GM18502 (cell line): ENCODE measurements around the gene SPOCK1.

Experiments used
- ATAC-seq: cut with Tn5 transposase; IDR thresholded peaks from one replicate; pipeline ENCODE4 v1.9.1; 2021; ENCODE audit warnings: mild to moderate bottlenecking; ENCODE audit not compliant: unreplicated experiment, poor library complexity

SPOCK1 gene

GRCh38 chr5:137450759-137451158 is 48.4 kb downstream of the SPOCK1 start:
- ATAC-seq: no peak

DNA sequence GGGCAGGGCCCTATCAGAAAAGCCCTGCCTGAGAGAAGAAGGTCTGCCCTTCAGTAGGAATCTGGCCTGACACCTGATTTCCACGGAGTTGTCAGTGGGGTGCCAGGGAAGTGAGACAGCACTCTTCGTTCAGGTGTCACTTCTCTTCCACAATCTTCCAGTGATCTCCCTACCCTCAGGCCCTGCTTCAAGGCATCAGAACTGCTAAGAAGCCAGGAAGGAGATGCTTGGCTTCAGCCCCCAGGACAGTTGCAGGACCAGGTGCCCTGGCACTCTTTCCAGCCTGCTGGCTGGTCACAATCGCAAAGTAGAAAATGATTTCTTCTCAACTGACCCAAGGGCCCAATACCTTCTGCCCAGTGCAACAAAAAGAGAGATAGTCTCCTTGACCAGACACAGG is 50.3 kb downstream of the SPOCK1 start:
- no peak for ATAC-seq

DNA sequence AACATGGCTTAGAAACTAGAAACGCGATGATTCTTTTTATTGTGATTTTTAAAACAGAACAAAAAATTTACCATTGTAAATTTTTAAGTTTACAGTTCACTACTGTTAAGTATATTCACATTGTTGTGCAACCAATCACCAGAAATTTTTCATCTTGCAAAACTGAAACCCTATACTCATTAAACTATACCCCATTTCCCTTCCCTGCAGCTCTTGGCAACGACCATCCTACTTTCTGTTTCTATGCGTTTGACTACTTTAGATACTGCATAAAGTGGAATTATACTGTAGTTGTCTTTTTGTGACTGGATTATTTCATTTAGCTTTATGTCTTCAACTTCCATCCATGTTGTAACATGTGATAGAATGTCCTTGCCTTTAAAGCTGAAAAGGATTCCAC is 52.5 kb downstream of the SPOCK1 start:
- no peak for ATAC-seq

- ATAC-seq: no peak
Observed at GRCh38 chr5:137446151-137446550, 53.0 kb downstream of the SPOCK1 start.

GRCh38 chr5:137442660-137443059 is 56.5 kb downstream of the SPOCK1 start:
- no peak for ATAC-seq

- no peak for ATAC-seq
Observed at GRCh38 chr5:137441476-137441875, 57.6 kb downstream of the SPOCK1 start.

DNA sequence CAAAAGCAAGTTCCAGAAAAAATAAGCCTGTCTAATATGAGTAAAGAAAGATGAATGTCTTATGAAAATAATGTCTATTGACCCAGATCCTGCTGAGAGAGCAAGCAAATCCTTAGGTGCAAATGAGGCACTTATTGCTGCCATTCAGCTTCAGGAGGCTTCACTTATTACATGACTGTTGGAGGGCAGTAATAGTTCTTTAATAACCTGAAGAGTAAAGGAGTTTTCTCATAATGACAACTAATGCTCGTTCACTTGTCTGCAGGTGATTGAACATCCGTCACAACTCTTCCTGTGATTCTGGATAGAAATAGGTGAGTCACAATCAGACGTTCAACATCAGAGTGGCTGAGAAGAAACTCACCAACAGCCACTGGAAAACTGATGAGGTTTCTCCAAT is 58.3 kb downstream of the SPOCK1 start:
- no peak for ATAC-seq

DNA sequence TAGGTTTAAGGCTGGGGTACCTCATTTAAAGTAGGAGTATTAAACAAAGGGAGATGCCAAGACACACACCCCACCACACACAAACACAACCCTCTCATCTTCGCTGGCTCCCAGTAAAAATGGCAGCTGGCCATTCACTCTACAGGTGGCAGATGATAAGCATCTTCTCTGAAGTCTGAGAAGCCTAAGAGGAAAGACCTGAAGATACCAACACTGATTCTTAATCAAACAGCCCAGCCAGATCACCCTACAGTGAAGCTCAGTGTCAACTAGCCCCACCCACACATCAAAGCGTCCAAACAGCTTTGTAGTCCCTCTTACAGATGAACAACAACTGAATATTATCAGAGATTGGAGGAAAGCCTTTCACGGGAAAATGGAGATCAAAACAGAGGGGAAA is 59.5 kb downstream of the SPOCK1 start:
- no peak for ATAC-seq

DNA sequence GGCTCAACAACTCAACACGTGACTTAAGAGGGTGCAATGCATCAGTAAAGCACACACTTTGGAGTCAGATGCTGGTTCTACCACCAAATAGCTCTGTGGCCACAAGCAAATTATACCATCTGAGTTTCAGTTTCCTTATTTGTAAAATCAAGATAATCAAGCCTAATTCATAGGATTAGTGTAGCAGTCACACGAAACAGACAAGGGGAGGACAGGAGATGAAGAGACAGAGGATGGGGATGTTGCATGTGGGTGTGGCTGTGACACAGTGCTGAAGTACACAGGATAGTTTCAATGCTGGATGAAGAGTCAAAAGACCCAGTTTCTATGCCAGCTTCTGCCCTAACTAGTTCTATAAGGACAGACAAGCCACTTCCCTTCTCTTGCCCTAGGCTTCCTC is 60.2 kb downstream of the SPOCK1 start:
- no peak for ATAC-seq

DNA sequence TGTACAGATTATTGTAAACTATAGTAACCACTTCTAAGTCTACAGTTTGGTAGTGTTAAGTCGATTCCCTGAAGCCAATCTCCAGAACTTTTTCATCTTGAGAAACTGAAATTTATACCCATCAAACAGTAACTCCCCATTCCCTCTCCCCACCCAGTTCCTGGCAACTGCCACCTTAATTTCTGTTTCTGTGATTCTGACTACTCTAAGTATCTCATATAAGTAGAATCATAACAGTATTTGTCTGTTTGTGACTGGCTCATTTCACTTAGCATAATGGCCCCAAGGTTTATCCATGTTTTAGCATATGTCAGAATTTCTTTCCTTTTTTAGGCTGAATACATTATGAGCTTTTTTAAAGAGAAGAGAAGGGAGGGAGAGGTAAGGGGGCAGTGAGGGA is 61.4 kb downstream of the SPOCK1 start:
- no peak for ATAC-seq

GRCh38 chr5:137433539-137433938 is 65.6 kb downstream of the SPOCK1 start:
- ATAC-seq: no peak

DNA sequence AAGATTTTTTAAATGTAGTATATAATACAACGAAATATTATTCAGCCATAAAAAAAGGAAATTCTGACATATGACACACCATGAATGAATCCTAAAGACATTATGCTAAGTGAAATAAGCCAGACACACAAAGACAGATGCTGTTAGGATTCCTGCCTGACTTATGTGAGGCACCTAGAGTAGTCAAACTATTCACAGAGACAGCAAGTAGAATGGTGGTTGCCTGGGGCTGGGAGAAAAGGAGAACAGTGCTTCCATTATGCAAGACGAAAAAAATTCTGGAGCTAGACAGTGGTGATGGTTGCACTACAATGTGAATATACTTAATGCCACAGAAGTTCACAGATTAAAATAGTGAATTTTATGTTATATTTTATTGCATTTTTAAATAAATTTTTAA is 66.8 kb downstream of the SPOCK1 start:
- no peak for ATAC-seq

GRCh38 chr5:137431051-137431450 is 68.1 kb downstream of the SPOCK1 start:
- no peak for ATAC-seq

DNA sequence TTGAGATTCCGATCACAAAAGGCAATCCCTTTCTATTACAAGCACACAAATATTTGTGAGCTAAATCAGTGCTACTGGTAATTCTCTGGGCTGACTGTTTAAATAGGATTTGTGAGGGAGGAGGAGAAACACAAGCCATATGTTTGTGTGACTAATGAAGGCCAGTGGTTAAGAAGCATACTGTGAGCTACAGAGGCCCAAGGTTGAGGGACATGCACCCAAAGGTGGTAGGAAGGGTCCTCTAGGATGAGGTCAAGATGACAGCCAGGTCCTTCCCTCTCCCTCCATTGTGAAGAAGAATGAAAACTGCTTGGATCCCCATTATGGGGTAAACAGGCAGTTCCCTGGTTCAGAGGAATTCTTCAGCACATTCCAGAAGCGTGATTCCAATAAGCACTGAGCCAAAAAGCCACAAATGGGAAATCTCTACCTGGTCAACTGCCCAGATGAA is 83.9 kb downstream of the SPOCK1 start:
- ATAC-seq: no peak

GRCh38 chr5:137414112-137414755 is 84.9 kb downstream of the SPOCK1 start:
- ATAC-seq: no peak

GRCh38 chr5:137412136-137412535 is 87.0 kb downstream of the SPOCK1 start:
- no peak for ATAC-seq

DNA sequence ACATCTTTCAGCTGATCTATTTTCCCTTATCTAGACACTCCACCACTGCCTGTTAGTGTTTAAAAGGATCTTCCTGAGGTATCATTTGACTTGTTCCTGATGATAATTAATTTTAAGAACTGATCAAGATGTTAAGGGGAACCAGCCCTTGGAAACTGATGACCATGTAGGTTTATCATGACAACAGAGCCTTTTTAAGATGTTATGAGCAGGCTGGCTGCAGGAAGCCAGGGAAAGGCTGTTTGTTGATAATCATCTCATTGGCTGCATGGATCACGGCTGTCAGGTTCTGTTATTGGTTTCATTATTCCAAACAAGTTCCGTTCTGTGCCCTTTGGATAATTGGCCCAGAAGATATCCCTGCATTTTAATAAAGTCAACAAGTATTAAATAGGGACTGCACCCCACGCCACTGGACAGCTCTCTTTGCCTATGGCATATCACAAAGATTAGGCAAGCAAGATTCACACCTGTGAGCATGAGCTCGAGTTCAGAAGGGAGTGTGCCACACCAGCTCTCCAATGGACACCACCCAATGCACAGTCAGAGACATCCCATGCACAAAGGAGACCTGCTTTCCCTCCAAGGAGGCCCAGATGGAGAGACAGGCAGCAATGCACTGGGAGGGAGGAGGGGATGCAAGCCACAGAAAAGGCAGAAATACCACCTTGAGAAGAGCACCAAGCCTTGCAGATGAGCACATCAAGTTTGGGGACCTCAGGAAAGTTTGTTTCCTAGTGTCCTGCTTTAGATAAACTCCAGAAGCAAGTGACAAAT is 88.7 kb downstream of the SPOCK1 start:
- no peak for ATAC-seq

DNA sequence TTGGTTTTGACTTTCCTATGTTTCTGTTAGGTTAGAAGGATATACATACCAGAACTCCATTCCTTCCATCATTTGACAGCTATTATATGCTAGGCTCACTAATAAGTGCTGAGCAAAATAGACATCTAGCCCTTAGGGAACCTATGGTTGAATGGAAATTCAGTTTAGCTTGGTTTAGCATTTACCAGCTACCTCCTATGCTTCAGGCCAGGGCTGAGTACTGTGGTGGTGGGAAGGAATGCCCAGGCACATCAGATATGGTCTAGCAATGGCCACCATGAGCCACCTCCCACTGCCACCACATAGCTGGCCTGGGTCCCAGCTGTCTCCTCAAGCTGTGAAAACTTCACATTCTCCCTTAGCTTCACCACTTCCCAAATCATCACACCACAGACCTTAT is 89.4 kb downstream of the SPOCK1 start:
- ATAC-seq: no peak

DNA sequence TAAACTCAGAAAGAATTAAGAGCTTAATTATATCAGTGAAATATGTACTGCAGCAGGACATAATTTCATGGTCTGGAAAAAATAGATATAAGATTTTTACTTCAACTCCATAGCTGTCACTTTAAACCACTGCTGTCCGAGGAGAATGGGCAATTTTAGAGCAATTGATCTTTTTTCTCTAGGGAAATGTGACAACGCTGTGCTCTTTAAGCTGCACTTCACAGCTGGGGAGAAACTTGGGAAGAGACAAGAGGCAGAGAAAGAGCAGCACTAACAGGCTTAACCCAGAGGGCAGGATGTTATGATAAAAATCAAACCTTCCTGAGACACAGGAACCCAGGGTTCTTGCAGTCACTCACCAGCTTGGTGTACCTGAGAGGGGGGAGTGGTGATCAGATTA is 92.0 kb downstream of the SPOCK1 start:
- ATAC-seq: no peak

GRCh38 chr5:137405393-137405792 is 93.7 kb downstream of the SPOCK1 start:
- no peak for ATAC-seq

DNA sequence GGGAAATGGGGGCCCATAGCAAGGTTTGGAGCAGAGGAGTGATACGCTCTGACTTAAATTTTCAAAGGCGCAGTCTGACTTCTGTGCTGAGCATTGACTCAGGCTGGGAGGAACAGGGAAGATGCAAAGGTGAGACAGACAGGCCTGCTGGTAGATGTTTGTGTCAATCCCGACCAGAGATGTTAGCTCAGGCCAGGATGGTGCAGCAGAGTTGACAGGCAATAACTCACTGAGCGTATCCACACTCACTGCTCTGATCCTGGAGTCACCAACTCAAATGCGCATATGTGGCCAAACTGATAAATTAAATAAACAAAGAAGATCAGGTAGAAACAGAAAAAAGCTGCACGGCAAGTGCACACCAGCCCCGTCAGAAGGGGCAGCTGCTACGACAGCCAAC is 95.3 kb downstream of the SPOCK1 start:
- no peak for ATAC-seq
